Measurements from ENCODE around the gene TMPRSS4.

TMPRSS4 gene

DNA sequence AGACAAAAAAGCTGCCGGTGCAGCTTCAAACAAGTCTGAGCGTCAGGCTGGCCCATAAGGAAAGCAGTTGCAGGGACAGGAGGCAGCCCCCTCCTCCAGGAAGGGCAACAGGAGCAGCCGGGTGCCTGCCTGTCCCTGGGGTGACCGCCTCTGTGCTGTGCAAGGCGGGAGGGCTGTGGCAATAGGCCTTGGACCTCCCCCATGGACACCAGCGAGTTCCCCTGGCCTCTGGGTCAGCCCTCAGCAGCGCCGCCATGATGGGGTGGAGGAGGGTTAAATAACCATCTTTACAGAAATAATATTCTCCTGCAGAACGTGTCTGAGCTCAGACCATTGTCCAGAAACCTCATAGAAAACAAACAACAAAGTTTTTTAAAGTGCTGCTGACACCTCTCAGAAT, 3.3 kb upstream of the TMPRSS4 start:
- in situ Hi-C loops (cut with MboI; ENCODE audit: low sequenced_read_pairs) = no loop called here

DNA sequence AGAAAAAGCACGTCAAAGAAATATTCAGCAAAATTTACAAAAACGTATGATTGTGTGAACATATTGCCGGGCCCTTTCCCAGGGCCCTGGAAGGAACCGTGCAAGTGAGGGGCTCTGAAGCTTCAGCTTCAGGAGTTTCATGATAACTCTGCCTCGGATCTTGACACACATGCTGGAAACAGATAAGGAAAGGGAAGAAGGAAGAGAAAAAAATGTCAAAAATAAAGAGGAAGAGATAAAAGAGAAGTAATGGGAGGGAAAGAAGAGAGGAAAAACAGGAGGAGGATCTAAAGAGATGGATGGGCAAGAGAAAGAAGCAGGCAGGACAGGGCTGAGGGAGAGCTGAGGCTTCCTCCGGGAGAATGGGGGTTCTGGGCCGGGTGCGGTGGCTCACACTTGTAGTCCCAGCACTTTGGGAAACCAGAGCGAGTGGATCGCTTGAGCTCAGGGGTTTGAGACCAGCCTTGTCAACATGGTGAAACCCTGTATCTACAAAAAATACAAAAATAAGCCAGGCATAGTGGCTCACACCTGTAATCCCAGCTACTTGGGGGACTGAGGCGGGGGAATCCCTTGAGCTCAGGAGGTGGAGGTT, 2.7 kb upstream of the TMPRSS4 start:
- in situ Hi-C loops (cut with MboI; ENCODE audit: low sequenced_read_pairs) = no loop called here

DNA sequence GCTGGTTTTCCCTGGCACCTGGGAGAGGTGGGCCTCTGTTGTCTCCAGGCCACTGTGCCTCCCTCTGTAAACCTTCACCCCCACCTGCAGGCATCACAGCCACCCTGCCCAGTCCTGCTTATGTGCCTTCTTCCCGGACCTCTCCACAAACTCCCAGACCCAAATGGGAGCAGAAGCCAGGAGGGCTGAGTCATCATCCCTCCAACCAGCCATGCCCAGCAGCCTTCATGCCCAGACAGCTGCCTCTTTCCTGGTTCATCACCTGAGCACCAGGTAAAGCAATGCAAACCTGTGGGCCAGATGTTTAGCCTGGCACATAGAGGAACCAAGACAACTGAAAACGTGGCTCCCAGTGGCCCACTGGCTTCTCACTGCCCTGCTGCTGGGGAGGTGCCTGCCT, 2.1 kb upstream of the TMPRSS4 start:
- in situ Hi-C loops (cut with MboI; ENCODE audit: low sequenced_read_pairs) = no loop called here

DNA sequence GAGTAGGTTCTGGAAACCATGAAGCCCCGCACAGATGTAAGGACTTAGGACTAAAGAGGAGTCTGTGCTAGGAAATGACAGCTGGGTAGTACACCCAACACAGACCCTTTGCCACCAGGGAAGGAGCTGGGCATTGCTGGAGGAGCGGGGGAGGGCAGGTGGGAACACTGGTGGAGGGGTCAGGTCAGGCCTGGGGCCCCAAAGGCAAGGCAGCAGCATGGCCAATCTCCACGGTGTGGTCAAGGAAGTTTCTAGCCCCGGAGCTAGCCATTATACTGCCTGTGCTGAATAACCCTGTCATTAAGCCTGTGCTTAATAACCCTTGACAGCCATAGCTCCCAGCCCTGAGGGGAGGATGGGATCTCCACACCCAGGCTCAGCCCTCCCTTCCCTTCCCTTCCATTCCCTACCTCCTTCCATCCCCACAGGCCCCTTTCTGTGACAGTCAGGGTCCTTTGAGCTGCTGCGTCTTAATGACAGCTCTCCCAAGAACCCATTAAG, 2.1 kb downstream of the TMPRSS4 start:
- in situ Hi-C loops (cut with MboI; ENCODE audit: low sequenced_read_pairs) = no loop called here

DNA sequence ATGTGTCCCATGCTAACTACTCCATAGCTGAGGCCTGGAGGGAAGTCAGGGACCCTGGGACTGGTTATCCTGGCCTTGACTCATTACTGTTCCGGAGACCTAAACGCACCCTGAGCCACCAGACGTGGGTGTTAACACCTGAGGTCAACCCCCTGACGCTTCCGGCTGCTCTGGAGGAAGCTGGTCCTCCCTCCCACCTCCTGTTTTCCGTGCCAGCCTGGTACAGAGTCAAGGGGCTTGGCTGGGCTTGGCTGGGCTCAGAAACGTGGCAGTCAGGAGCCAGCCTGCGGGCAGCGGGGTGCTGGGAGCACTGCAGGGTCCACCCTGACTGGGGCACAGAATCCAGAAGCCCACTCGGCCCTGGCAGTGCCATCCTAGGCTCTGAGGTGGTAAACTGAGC, 2.6 kb downstream of the TMPRSS4 start:
- in situ Hi-C loops (cut with MboI; ENCODE audit: low sequenced_read_pairs) = no loop called here

DNA sequence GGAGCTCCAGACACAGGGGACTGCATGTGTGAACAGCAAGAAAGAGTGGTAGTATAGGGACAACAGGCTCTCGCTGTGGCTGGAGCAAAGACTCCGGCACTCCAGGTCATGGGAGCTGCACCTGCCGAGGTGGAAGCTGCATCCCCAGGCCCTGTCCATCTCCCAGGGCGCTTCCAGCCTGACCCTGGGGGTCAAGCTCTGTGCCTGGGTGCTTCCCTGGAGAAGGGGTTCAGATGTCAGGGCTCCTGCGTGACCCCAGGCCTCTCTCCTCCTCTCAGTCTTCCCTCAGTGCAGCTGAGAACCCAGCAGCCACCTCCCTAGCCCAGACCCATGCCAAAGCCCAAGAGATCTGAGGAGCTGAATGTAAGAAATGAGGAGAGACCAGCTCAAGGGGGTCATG, 3.4 kb downstream of the TMPRSS4 start:
- in situ Hi-C loops (cut with MboI; ENCODE audit: low sequenced_read_pairs) = no loop called here

DNA sequence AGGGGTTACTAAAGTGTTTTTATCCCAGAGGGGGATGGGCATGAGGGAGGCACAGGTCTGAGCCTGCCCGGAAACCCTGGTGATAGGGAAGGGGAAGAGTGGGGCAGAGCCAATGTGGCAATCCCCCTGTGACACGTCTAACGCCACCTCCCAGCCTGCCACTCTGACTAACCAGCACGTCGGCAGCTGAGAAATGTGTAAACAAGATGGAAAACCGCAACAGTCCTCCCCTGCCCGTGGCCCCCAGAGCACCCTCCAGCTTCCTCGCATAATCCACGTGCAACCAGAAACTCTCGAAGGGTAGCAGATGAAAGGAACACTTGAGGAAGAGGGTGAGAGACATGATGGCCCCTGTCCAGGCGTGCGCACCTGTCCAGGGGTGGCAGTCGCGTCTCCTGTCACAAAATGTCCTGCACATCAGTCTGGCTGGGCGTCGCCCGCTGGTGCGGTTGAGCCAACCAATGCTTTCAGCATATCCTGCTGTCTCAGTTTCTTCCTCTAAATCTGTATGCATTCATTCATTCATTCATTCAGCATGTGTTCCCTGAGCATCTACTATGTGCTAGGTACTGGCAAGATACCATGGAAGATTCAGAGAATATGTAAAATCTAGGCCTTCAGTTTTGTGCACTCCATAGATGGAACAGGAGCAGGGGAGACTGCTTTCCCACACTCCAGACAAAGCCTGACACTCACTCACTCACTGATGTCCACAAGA, 4.5 kb downstream of the TMPRSS4 start:
- in situ Hi-C loops (cut with MboI; ENCODE audit: low sequenced_read_pairs) = no loop called here

DNA sequence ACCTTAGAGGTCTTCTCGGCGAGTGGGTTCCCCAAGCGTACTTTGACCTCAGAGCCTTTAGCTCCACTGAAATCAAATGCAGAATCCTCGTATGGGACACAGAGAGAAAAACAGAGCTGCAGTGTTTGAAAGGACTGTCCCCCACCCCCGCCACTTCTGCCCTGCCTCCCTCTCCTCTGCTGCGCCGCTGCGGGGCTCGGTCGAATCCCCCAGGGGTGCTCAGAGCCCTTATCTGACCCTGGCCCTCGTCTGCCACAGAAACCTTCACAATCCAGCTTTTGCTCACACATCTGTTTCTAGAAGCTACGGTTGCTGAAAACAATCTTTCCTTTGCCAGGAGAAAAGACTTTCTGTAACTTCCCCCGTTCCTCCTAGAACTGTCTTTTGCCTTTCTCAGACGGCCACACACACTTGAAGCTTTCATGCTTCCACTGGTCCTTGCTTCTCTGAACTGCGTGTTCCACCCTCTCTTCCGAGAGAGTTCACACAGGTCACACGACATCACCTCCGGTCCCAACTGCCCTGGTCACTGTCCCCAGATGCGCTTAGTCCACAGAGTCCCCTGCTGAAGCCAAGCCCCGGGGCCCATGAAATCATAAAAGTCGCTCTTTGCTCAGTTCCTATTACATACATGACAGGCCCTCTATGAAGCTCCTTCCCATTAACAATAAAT, 6.1 kb downstream of the TMPRSS4 start:
- in situ Hi-C loops (cut with MboI; ENCODE audit: low sequenced_read_pairs) = no loop called here

DNA sequence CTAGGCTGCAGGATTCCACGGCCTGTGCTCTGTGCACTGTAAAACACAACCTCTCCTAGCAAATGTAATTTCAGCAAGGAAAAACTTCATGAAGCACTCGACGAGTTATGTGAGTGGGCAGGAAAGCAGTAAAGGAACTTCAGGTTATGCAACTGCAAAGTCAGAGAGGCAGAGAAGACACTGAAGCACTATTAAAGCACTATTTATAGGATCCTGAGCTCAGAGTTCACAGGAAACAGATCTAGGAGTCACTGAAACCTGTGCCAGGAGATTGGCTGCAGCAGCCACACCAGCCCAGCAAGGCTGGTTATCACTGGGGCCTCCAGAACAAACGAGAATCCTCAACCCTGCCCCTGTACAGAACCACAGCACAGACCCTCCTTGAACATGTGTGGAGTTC, 7.4 kb downstream of the TMPRSS4 start:
- in situ Hi-C loops (cut with MboI; ENCODE audit: low sequenced_read_pairs) = no loop called here

DNA sequence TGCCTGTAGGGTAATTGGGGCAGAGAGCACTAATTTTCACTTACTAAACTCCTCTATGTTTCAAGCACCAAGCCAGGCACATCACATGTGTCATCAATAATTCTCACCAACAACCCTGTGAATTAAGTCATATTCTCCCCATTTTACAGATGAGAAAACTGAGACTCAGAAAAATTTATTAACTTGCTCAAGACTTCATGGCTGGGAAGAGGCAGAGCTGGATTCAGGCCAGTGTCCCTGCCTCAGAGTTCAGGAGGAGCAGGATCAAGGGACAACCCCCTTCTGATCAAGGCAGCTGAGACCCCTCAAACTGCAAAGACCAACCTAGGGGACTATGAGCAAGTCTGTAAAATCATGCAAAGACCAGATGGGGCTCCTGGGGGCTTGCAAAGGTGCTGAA, 7.8 kb downstream of the TMPRSS4 start:
- in situ Hi-C loops (cut with MboI; ENCODE audit: low sequenced_read_pairs) = no loop called here

DNA sequence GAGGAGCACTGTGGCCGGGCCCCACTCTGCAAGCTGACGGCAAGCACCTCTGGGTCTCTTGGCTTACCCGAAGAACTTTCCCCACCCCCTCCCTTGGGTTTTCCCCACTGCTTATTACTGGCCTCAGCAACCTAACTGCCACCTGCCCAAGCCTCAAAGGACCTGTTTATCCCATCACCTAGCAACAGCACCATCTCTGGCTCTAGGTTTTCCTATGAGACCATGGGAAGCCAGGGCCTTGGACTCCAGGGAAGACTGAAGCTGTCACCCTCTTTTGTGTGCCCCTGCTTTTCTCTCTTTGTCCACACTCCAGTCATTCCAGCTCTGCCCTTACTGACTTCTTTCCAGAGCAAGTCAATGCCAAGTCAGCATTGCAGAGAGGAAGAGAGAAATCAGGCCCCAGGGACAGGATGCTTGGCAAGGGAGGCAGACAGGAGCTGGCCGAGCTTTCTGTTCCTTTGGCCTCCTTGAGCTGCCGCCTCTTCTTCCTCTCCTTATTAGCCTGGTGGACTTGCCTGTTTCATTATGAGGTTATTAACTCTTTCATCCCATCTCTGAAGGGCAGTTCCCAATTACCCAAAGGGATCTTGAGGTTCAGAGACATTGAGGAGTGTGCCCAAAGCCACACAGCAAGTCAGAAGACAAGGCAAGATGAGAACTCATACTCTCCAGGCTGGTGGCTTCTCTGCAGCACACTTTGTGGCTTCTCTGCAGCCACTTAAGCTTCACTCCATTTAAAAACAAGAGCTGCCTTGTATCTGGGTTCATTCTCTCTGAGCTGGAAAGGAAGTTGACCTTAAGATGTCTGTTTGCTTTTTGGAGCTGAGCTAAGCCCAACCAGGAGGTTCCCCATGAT, 10.3 kb downstream of the TMPRSS4 start, which contains the start of gene SMIM35:
Gene SMIM35, minus strand, starts transcription at position 51 of the 856 bp plus-strand sequence. CDS start 206 bp downstream, outside the sequence.
- in situ Hi-C loops (cut with MboI; ENCODE audit: low sequenced_read_pairs) = no loop called here

DNA sequence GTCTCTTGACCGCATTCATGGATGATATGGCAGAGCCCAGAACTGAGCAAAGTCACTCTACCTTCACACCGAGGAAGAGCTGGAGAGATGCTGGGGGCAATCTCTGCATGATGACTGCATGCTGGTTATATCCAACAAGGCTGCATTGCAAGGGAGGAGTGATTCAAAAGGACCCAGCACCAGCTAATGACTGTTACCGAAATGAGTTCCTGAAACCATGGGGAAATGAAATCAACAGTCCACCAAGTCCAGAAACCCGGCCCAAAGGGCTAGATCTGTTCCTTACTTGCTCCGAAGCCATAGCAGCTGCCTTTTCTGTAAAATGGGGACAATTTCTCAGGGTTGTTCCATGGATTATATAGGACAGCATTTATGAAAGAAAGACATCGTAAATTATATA, 11.1 kb downstream of the TMPRSS4 start:
- in situ Hi-C loops (cut with MboI; ENCODE audit: low sequenced_read_pairs) = no loop called here

DNA sequence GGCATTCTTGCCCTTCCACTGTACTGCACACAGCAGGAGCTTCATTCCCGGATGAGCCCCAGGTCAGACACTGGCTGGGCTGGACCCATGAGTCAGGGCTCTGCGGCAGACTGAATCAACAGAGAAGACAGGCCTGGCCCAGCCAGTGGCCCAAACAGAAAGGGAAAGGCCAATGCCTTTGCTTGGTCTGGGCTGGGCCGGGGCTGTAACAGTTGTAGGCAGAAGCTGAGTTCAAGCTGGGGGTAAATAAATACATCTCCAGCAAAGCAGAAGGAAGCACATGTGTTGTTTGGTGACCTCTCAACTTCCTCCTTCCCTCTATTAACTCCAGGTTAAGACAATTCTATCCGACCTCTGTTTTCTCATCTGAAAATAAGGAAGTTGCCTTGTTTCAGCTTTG, 11.7 kb downstream of the TMPRSS4 start:
- in situ Hi-C loops (cut with MboI; ENCODE audit: low sequenced_read_pairs) = no loop called here

DNA sequence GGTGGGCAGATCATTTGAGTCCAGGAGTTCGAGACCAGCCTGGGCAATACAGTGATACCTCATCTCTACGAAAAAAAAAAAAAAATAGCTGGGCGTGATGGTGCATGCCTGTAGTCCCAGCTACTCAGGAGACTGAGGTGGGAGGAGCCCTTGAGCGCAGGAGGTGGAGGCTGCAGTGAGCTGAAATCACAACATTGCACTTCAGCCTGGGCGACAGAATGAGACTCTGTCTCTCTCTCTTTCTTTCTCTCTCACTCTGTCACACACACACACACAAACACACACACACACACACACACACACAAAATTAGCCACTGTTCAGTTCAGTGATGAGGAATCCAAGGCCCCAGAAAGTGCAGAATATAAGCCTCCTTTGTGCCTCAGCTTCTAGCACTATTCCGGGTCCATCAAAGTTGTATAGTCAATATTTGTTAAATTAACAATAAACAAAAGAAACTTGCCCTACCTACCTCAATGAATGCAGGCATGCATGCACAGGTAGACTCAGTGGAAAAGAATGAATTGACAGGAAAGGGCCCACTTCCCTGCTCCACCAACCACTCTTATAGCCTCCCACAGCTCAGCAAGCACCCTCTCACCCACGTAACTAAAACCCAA, 13.8 kb downstream of the TMPRSS4 start:
- in situ Hi-C loops (cut with MboI; ENCODE audit: low sequenced_read_pairs) = no loop called here

DNA sequence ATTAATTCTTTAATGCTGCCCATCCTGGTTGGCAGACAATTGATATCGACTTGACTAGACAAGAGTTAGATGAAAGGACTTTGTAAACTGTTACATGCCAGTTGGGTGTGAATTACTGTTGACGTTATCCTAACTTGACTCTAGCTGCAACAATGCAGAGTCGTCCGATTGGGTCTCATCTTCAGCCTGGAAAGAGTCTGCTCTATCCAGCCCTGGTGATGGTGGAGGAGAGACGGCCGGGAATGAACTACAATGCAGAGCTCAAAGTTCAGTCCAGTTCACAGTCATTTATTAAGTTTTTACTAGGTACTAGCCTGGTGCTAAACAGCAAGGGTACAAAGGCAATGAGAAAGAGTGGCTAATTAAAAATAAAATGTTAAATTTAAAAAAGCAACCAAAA, 14.8 kb downstream of the TMPRSS4 start:
- in situ Hi-C loops (cut with MboI; ENCODE audit: low sequenced_read_pairs) = no loop called here

DNA sequence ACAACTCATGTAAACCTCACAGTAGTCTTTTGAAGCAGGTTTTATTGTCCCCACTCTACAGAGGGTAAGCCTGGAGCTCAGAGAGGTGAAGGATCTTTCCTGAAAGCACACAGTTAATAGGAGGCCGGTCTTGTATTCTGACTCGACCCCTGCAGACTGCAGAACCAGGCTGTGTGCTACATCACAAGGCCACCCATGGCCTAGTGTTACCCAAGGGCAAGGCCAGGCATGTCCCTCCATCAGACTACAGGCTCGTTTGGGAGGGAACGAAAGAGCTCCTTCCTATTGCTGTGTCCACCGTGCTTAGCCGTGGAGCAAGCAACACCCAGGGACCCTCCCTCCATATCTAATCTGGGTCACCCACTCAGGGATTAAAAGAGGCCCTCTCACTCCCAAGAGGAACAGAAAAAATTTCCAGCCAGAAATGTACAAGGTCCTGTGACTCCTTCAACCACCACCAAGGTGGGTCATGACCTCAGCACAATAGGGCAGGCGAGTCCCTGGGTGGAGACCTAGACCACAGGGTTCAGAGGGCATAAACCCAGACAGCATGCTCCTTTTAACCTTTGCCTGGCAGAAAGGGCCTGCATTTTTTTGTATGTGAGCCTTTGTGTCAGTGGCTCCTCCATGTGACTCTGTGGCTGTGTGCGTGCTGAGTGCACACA, 16.2 kb downstream of the TMPRSS4 start:
- in situ Hi-C loops (cut with MboI; ENCODE audit: low sequenced_read_pairs) = no loop called here

DNA sequence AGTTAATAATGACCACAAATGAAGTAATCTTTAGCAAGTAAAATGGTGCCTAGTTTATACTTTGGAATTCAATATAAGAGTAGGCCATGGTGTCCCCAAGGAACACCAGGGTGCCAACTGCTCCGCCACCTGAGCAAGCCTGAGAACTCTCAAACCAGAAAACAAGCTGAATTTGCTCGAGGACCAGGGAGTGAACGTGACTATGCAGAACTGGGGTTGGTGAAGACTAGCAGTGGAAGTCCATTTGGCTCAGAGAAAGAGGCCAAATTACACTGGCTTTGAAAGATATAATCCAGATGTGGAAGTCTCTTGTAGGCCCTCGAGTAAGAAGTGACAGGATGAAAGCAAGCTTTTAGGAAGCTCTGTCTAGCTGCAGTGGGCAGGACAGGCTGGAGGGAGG, 18.6 kb downstream of the TMPRSS4 start:
- in situ Hi-C loops (cut with MboI; ENCODE audit: low sequenced_read_pairs) = no loop called here

DNA sequence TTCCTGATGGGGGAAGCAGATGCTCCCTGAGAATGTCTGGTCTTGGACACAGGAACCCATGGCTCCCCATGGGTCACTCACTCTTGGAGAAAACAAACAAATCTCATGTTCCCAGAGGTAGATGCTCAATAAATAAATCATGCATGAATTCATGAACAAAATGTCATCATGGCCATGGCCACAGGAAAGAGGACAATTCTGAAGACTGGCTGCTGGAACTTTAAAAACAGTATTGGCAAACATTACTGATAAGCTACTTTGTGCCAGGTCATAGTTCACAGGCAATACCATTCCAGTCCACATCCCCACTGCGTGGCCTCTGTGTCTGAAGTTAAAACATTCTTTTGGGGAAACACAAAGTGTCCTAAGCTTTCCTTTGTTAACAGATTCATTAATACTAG, 19.1 kb downstream of the TMPRSS4 start:
- in situ Hi-C loops (cut with MboI; ENCODE audit: low sequenced_read_pairs) = no loop called here

DNA sequence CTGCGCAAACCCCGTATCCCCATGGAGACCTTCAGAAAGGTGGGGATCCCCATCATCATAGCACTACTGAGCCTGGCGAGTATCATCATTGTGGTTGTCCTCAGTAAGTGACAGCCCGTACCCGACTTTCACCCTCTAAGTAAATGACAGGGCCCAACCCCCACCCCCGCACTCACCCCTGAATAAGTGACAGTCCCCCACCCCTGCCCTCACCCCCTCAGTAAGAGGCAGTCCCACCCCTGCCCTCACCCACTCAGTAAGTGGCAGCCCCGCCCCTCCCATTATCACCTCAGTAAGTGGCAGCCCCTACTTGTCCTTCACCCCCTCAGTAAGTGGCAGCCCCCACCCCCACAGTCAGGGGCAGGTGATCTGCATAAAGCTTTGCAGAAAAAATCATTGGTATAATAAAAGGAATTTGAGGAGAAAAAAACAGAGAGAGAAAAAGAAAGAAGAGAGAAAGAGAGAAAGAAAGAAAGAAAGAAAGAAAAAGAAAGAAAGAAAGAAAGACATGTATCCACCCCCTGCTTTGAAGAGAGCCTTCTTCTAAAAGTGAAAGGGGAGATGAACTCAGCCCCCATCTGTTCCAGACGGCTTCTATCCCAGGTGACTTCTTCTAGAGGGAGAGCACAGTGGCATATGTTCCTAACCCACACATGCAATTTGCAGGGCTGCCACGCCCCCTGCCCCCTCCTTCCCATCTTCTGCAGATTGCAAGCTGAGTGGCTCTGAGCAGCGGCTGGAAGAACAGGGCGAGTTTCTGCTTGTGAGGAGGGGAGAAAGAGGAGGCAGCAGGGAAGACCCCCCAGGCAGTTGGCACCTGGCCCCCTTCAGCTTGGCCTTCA, 22.3 kb downstream of the TMPRSS4 start:
- in situ Hi-C loops (cut with MboI; ENCODE audit: low sequenced_read_pairs) = no loop called here
